Measurements from ENCODE around the gene ANKRD65.
A peak's percentile ranks its signal among the peaks of the same experiment; 100 is the strongest.
"Not testable (repeated sequence)": the region's sequence is repeated elsewhere in the genome, so short reads cannot be mapped to it uniquely, and the experiment has no call there.

ANKRD65 gene

GRCh38 chr1:1393428-1393827 is 27.6 kb downstream of the ANKRD65 start:
- no peak for DNase-seq

- no peak for DNase-seq
These were observed 28.1 kb downstream of the ANKRD65 start for GRCh38 chr1:1393014-1393413.

DNA sequence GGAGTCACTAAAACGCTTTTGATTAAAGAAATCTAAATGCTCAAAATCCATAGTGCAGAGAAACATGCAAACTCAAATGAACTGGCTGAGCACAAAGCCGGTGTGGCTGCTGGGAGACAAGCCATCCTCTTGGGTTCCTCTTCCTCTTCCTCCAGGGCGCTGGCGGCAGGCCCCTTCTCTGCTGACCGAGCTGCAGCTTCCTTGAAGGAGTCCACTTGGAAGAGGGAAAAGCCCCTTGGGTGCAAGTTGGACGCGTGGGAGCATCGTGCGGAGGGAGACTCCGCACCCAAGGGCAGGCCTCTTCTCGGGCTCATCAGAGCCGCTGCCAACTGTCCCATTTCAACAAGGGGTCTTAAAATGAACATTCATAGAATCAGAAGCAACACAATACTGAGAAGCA is 29.9 kb downstream of the ANKRD65 start:
- DNase-seq, result no peak

GRCh38 chr1:1390675-1391074 is 30.4 kb downstream of the ANKRD65 start:
- no peak for DNase-seq

- no peak for DNase-seq
These were observed 33.0 kb downstream of the ANKRD65 start for GRCh38 chr1:1388078-1388472.

GRCh38 chr1:1387098-1388077 is 33.7 kb downstream of the ANKRD65 start:
- no peak for DNase-seq

DNA sequence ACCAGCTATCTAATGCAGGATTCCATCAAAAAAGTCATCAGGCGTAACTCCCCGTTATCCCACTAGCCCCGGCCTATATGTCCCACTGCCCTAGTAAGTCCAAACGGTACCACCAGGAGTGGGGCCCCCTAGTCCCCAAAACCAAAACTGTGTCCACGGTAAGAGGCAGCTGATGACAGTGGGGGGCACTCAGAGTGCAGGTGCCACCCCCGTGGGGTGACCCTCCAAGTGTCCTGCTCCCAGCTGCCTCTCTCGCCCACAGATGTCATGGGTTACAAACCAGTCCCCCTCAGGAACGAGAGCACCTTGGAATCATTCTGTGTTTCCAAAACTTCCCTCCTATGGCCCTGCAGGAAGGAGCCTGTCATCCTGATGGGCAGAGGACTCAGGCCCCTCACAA is 35.1 kb downstream of the ANKRD65 start:
- no peak for DNase-seq

DNA sequence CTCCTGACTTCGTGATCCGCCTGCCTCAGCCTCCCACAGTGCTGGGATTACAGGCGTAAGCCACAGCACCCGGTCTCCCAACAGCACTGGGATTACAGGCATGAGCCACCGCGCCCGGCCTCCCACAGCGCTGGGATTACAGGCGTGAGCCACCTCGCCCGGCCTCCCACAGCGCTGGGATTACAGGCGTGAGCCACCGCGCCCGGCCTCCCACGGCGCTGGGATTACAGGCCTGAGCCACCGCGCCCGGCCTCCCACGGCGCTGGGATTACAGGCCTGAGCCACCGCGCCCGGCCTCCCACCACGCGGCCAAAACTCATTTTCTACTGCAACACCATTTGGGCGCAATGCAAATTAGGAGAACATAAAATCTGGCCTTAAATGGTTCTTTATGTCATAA is 35.7 kb downstream of the ANKRD65 start:
- DNase-seq, result not testable (repeated sequence)

- no peak for DNase-seq
These were observed 39.8 kb downstream of the ANKRD65 start for GRCh38 chr1:1381294-1381693.

- no peak for DNase-seq
These were observed 40.2 kb downstream of the ANKRD65 start for GRCh38 chr1:1380860-1381259.

GRCh38 chr1:1377540-1378205 is 43.4 kb downstream of the ANKRD65 start:
- DNase-seq, result no peak

DNA sequence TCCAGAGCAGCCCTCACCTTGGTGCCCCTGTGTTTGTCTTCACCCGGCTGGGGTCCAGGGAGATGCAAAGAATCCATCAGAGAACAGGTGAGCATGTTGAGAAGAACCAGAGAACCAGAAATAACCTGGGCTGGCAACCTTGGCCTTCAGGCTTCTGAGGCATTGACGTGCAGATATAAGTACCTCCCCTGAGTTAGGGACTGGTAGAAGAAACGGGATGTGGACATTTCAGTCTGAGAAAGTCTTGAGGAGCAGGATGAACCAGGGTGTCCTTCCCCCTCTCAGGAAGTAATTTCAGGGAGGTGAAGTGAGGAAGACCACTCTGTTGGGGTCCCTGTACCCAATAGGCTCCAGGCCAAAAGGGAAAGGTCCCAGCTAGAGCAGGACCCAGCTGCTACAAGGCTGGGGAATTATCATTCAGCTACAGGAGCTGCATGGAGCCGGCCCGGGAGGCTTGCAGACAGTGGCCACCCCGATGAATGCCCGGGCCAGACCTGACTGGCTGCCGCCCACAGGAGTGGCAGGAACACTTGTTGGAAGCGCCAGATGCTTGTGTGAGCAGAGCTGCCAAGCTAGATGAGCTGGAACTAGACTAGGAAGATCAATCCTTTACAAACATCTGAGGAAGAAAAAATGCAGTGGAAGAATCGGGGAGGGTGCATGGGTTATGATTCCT is 44.4 kb downstream of the ANKRD65 start:
- no peak for DNase-seq

- DNase-seq, result peak; percentile 96
These were observed 46.0 kb downstream of the ANKRD65 start, which contains the start of gene AURKAIP1 for GRCh38 chr1:1374929-1375662. Gene AURKAIP1 (minus strand): TSS chr1:1375207. CDS start chr1:1374756, 451 bp downstream.

DNA sequence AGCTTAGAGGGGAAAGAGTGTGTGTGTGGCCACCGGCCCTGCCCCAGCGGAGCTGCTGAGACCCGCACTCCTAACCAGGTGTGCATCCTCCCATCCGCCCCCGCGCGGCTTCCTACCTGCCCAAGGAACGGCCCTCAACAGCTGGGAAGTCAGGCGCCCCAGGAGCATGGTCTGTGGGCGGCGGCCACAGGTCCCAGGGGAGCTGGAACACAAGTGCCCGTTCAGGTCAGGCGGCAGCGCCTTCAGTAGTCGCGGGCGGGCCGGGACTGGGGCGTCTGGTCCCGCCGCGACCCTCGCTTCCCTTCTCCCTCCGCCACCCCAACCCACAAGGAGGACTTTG is 46.5 kb downstream of the ANKRD65 start:
- DNase-seq, result no peak

- no peak for DNase-seq
These were observed 47.1 kb downstream of the ANKRD65 start for GRCh38 chr1:1373815-1374588.

DNA sequence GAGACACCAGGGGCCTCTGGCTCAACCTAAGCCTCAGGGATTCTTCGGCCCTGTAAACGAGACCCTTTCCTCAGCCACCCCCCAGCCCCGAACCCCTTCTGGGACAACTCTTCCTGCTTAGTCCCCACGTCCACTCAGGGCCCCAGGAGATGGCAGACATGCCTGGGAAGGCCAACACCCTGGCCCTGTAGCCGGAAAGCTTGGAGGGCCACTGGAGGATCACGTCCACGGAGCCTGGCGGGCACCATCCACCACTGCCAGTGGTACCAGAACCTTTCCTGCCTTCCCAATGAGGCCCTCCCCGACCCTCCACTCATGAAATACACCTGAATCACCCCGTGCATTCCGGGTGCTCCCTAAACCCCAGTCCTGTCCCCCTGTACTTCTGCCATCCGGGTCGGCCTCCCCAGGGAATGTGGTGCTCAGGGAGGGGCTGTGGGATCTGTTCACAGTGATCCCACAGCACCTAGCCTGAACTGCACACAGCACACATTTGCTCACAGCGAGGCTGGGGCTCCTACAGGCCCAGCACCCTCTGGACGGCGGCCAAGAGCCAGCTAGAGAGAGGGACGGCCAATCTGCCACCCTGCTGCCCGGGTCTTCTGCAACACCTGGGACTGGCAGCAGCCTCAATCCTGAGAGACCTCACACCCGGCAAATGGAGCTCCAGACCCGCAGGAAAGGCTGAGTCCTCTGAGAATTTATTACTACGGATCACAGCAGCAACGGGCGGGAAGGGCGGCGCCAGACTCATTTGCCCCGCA is 47.8 kb downstream of the ANKRD65 start:
- no peak for DNase-seq

GRCh38 chr1:1371746-1372711 is 49.0 kb downstream of the ANKRD65 start:
- no peak for DNase-seq

GRCh38 chr1:1371364-1371745 is 49.7 kb downstream of the ANKRD65 start:
- no peak for DNase-seq

GRCh38 chr1:1370771-1371300 is 50.2 kb downstream of the ANKRD65 start:
- DNase-seq, result no peak

GRCh38 chr1:1370094-1370493 is 51.0 kb downstream of the ANKRD65 start:
- not testable (repeated sequence) for DNase-seq

Measured in NCI-H2029 treated with DMSO at 0.1 percent for 48 hours (cell line).